H9 (cell line): ENCODE data around the gene CDC42EP5. TPM values are rescaled to one million over a fixed set of nuclear protein-coding genes. Genes with fewer than 3 reads are reported as not detected.

Experiments
- DNase-seq: peaks from one replicate; pipeline ENCODE4 v3.0.0-alpha.2; 2017
- H2AFZ ChIP-seq: one replicate; pipeline ENCODE4 v1.6.1; 2013; ENCODE audit warnings: mild to moderate bottlenecking, low read length, control low read depth, moderate library complexity
- H2AK5ac ChIP-seq: 2 replicates; pipeline ENCODE4 v1.6.1; 2013; ENCODE audit warnings: low read length, control low read depth, mixed read lengths; ENCODE audit not compliant: insufficient read length
- H2BK120ac ChIP-seq: one replicate; pipeline ENCODE4 v1.6.1; 2013; ENCODE audit warnings: low read depth, mild to moderate bottlenecking, low read length, control low read depth, inconsistent platforms; ENCODE audit not compliant: poor library complexity, severe bottlenecking
- H2BK12ac ChIP-seq: 2 replicates; pipeline ENCODE4 v1.6.1; 2013; ENCODE audit warnings: low read length, control low read depth, mixed read lengths, low read depth; ENCODE audit not compliant: insufficient read length
- H2BK15ac ChIP-seq: 2 replicates; pipeline ENCODE4 v1.6.1; 2013; ENCODE audit warnings: low read depth, low read length, control low read depth
- H2BK20ac ChIP-seq: one replicate; pipeline ENCODE4 v1.6.1; 2013; ENCODE audit warnings: low read depth, mild to moderate bottlenecking, low read length, control low read depth, inconsistent platforms; ENCODE audit not compliant: poor library complexity, severe bottlenecking
- H2BK5ac ChIP-seq: 2 replicates; pipeline ENCODE4 v1.6.1; 2013; ENCODE audit warnings: low read length, control low read depth, mixed read lengths; ENCODE audit not compliant: insufficient read length
- H3K14ac ChIP-seq: 2 replicates; pipeline ENCODE4 v1.6.1; 2013; ENCODE audit warnings: low read length, control low read depth; ENCODE audit not compliant: insufficient read depth
- H3K18ac ChIP-seq: 2 replicates; pipeline ENCODE4 v1.6.1; 2013; ENCODE audit warnings: low read depth, mild to moderate bottlenecking, mixed read lengths, low read length, control low read depth; ENCODE audit not compliant: insufficient read length
- H3K23ac ChIP-seq: 2 replicates; pipeline ENCODE4 v1.6.1; 2013; ENCODE audit warnings: low read length, control low read depth, mixed read lengths, low read depth; ENCODE audit not compliant: insufficient read length
- H3K23me2 ChIP-seq: 2 replicates; pipeline ENCODE4 v1.6.1; 2013; ENCODE audit warnings: low read depth, mild to moderate bottlenecking, mixed read lengths, low read length, control low read depth; ENCODE audit not compliant: insufficient read length, poor library complexity, severe bottlenecking
- H3K27ac ChIP-seq: 2 replicates; pipeline ENCODE4 v1.5.1; 2013; ENCODE audit warnings: low read length, control low read depth, mixed read lengths, low read depth; ENCODE audit not compliant: insufficient read length
- H3K27me3 ChIP-seq: 2 replicates; pipeline ENCODE4 v1.6.1; 2013; ENCODE audit warnings: low read length, control low read depth, inconsistent platforms; ENCODE audit not compliant: insufficient read depth
- H3K4ac ChIP-seq: 2 replicates; pipeline ENCODE4 v1.6.1; 2013; ENCODE audit warnings: low read depth, mild to moderate bottlenecking, control low read depth, inconsistent platforms, low read length, moderate library complexity
- H3K4me1 ChIP-seq: 2 replicates; pipeline ENCODE4 v1.6.1; 2013; ENCODE audit warnings: low read length, control low read depth, inconsistent platforms; ENCODE audit not compliant: insufficient read depth
- H3K4me2 ChIP-seq: 2 replicates; pipeline ENCODE4 v1.6.1; 2013; ENCODE audit warnings: low read length, control low read depth, mixed read lengths; ENCODE audit not compliant: insufficient read length, insufficient read depth
- H3K56ac ChIP-seq: 2 replicates; pipeline ENCODE4 v1.6.1; 2013; ENCODE audit warnings: low read depth, mild to moderate bottlenecking, mixed read lengths, low read length, control low read depth; ENCODE audit not compliant: insufficient read length
- H3K79me1 ChIP-seq: 2 replicates; pipeline ENCODE4 v1.6.1; 2013; ENCODE audit warnings: low read depth, mild to moderate bottlenecking, moderate library complexity, low read length, control low read depth, inconsistent platforms; ENCODE audit not compliant: insufficient read depth, poor library complexity, severe bottlenecking
- H3K79me2 ChIP-seq: 2 replicates; pipeline ENCODE4 v1.6.1; 2013; ENCODE audit warnings: low read length, control low read depth, inconsistent platforms; ENCODE audit not compliant: insufficient read depth
- H3K9ac ChIP-seq: 2 replicates; pipeline ENCODE4 v1.6.1; 2013; ENCODE audit warnings: low read length, control low read depth, mixed read lengths; ENCODE audit not compliant: insufficient read length; ENCODE audit errors: extremely low read depth
- H3K9me3 ChIP-seq: one replicate; pipeline ENCODE4 v1.6.1; 2013; ENCODE audit warnings: low read depth, low read length, inconsistent platforms; ENCODE audit not compliant: control insufficient read depth
- H3T11ph ChIP-seq: one replicate; pipeline ENCODE4 v1.6.1; 2013; ENCODE audit warnings: mild to moderate bottlenecking, low read length, control low read depth, inconsistent platforms
- H4K20me1 ChIP-seq: one replicate; pipeline ENCODE4 v1.6.1; 2013; ENCODE audit not compliant: control insufficient read depth, insufficient read length, insufficient read depth
- H4K5ac ChIP-seq: 2 replicates; pipeline ENCODE4 v1.6.1; 2013; ENCODE audit warnings: low read depth, mild to moderate bottlenecking, mixed read lengths, low read length, control low read depth; ENCODE audit not compliant: insufficient read length
- H4K8ac ChIP-seq: replicated peaks from 2 replicates; pipeline ENCODE4 v1.6.1; 2013; ENCODE audit warnings: low read length, control low read depth, mixed read lengths, low read depth; ENCODE audit not compliant: insufficient read length
- H4K91ac ChIP-seq: 2 replicates; pipeline ENCODE4 v1.6.1; 2013; ENCODE audit warnings: low read depth, mild to moderate bottlenecking, moderate library complexity, mixed read lengths, low read length, control low read depth; ENCODE audit not compliant: insufficient read length
- H3K27ac Mint-ChIP-seq, 3 experiments: 2 replicates in 2 of 3; 3 replicates in 1 of 3; pipeline ENCODE4 v1.8.0; 2020 to 2021; ENCODE audit warnings: mixed read lengths in 3 of 3, mild to moderate bottlenecking in 1 of 3, moderate library complexity in 1 of 3
- H3K27me3 Mint-ChIP-seq: 2 replicates; pipeline ENCODE4 v1.8.0; 2021; ENCODE audit warnings: low read depth, mild to moderate bottlenecking, moderate library complexity, mixed read lengths
- H3K36me3 Mint-ChIP-seq, 3 experiments: 2 replicates in 2 of 3; 3 replicates in 1 of 3; pipeline ENCODE4 v1.8.0; 2020 to 2021; ENCODE audit warnings: low read depth in 3 of 3, mixed read lengths in 3 of 3; ENCODE audit not compliant: insufficient read depth in 1 of 3
- H3K4me1 Mint-ChIP-seq, 2 experiments: 2 replicates each; pipeline ENCODE4 v1.8.0; 2020; ENCODE audit warnings: mixed read lengths in 2 of 2
- H3K4me3 Mint-ChIP-seq, 2 experiments: 2 replicates in 1 of 2; 3 replicates in 1 of 2; pipeline ENCODE4 v1.8.0; 2020 to 2021; ENCODE audit warnings: mild to moderate bottlenecking in 2 of 2, mixed read lengths in 2 of 2, moderate library complexity in 1 of 2
- H3K9me3 Mint-ChIP-seq, 2 experiments: 2 replicates in 1 of 2; 3 replicates in 1 of 2; pipeline ENCODE4 v1.8.0; 2020; ENCODE audit warnings: mild to moderate bottlenecking in 2 of 2, mixed read lengths in 2 of 2, moderate library complexity in 1 of 2
- WGBS: extraction: QIAGEN DNeasy Blood & Tissue Kit; methylation state at CpG from one replicate; pipeline ENCODE4 v1.1.7; 2013; ENCODE audit warnings: missing lambda C conversion rate, low lambda C conversion rate, mixed read lengths; ENCODE audit not compliant: insufficient read length; ENCODE audit errors: extremely low coverage; 5-methylcytosine and 5-hydroxymethylcytosine counted together
- total RNA-seq: library from RNA; stranded (reverse); gene quantifications from 2 replicates; pipeline ENCODE4 v1.2.1, GENCODE V29; 2021
- TF ChIP-seq, protein P1 (sequence below): fragments of 200-600 bp; sonication (generic); conservative IDR thresholded peaks from 3 replicates; pipeline ENCODE4 v1.8.0; 2021; ENCODE audit warnings: antibody characterized with exemption, mild to moderate bottlenecking

Gene CDC42EP5
- total RNA-seq, 1 experiment from 2014 or later = 1.6 TPM

DNA sequence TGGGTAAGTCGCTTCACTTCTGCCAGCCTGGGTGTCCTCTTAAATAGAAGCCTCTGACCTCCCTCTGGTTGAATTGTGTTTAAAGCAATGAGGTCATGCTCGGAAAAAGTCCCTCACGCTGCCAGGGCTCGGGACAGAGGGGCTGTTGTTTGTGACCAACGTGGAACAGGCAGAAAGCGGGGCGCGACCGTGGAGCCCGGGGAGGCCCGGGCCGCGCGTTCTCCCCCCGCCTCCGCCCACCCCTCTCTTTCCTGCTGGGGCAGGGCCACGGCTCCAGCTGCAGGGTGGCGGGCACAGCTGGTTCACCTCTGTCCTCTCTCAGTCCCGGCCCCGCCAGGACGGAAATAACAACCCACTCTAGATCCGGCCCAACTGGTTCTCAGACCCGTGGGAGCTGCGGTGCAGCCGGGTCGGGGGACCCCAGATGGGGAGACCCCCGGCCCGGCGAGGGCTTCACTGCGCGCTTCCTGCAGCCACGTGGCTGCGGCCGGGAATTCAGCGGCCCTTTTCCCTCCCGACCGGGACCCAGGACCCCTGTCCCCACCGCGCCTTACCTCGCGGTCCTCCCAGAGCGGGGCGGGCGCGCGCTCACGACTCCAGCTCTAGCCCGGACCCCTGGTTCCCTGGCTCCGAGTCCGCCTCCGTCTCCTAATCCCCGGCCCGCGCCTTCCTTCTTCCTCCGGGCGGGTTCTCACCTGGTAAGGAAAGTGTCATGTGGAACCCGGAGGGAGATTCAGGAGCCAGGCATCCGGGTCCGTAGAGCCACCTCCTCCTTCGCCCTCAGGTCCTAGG is 1.9 kb downstream of the CDC42EP5 start:
- no peaks in the 10 kb centered on the region for H3K79me2 ChIP-seq
- no peak overlapping the region for H3K56ac ChIP-seq
- H3K27me3 ChIP-seq = peaks cover 2% of the 10 kb centered on the region; the same call in 1 of the 2 replicates
- TF ChIP-seq, protein P1, sequence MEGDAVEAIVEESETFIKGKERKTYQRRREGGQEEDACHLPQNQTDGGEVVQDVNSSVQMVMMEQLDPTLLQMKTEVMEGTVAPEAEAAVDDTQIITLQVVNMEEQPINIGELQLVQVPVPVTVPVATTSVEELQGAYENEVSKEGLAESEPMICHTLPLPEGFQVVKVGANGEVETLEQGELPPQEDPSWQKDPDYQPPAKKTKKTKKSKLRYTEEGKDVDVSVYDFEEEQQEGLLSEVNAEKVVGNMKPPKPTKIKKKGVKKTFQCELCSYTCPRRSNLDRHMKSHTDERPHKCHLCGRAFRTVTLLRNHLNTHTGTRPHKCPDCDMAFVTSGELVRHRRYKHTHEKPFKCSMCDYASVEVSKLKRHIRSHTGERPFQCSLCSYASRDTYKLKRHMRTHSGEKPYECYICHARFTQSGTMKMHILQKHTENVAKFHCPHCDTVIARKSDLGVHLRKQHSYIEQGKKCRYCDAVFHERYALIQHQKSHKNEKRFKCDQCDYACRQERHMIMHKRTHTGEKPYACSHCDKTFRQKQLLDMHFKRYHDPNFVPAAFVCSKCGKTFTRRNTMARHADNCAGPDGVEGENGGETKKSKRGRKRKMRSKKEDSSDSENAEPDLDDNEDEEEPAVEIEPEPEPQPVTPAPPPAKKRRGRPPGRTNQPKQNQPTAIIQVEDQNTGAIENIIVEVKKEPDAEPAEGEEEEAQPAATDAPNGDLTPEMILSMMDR = no peak
- H2BK15ac ChIP-seq = no peak overlapping the region
- no CpG with 5 or more reads among the region's 60 CpGs for WGBS
- peaks cover 15 to 25% of the 10 kb centered on the region in 2 experiments for H3K4me1 Mint-ChIP-seq
- peak overlapping the region; percentile 76 for H2BK20ac ChIP-seq
- H2BK5ac ChIP-seq = no peak overlapping the region
- peak overlapping the region; percentile 21 for H3K18ac ChIP-seq
- H2BK12ac ChIP-seq = no peak overlapping the region
- H3K27ac ChIP-seq = no peak overlapping the region
- no peak overlapping the region for H3K9ac ChIP-seq
- no peak overlapping the region for H3K4ac ChIP-seq
- no peaks in the 10 kb centered on the region for H3K9me3 ChIP-seq
- peaks cover 62% of the 10 kb centered on the region for H3K27me3 Mint-ChIP-seq
- H3K9me3 Mint-ChIP-seq = no peaks in the 10 kb centered on the region
- peak overlapping the region; percentile 48 to 68 for H3K4me3 Mint-ChIP-seq
- H3K14ac ChIP-seq = peak overlapping the region; percentile 70
- H3K4me2 ChIP-seq = peak overlapping the region; percentile 30
- H3K79me1 ChIP-seq = no peaks in the 10 kb centered on the region
- no peak overlapping the region for H3K27ac Mint-ChIP-seq
- peak; percentile 45 for DNase-seq
- H3K23me2 ChIP-seq = peaks cover 7% of the 10 kb centered on the region
- no peak overlapping the region for H4K5ac ChIP-seq
- peak overlapping the region; percentile 15 for H2BK120ac ChIP-seq
- no peak overlapping the region for H2AFZ ChIP-seq
- no peak overlapping the region for H4K8ac ChIP-seq
- H3T11ph ChIP-seq = no peak overlapping the region
- H3K36me3 Mint-ChIP-seq = no peaks in the 10 kb centered on the region
- H2AK5ac ChIP-seq = no peak overlapping the region
- H3K4me1 ChIP-seq = no peaks in the 10 kb centered on the region
- H4K20me1 ChIP-seq = no peaks in the 10 kb centered on the region
- no peak overlapping the region for H4K91ac ChIP-seq
- no peak overlapping the region for H3K23ac ChIP-seq
